RWPE2 (cell line): ENCODE measurements around the gene RAB44.

Experiments
- ATAC-seq: fragments of 200-7000 bp; cut with Tn5 transposase; 3 replicates; pipeline ENCODE4 v1.9.1; 2021; ENCODE audit warnings: low read depth
- DNase-seq: peaks from one replicate; pipeline ENCODE4 v3.0.0-alpha.2; 2020; ENCODE audit warnings: low spot score
- H3K27ac ChIP-seq: fragments of 450-650 bp; 2 replicates; pipeline ENCODE4 v1.5.1; 2017; ENCODE audit warnings: mild to moderate bottlenecking; ENCODE audit not compliant: poor library complexity, severe bottlenecking
- H3K27me3 ChIP-seq: fragments of 250-450 bp; sonication (Bioruptor Pico); 2 replicates; pipeline ENCODE4 v1.5.1; 2021; ENCODE audit warnings: mild to moderate bottlenecking, moderate library complexity; ENCODE audit not compliant: insufficient read depth, poor library complexity, severe bottlenecking
- H3K36me3 ChIP-seq: fragments of 250-450 bp; sonication (Bioruptor Pico); 2 replicates; pipeline ENCODE4 v1.5.1; 2020; ENCODE audit warnings: low read depth, mild to moderate bottlenecking, moderate library complexity
- H3K4me1 ChIP-seq: fragments of 250-450 bp; sonication (Bioruptor Pico); 2 replicates; pipeline ENCODE4 v1.5.1; 2021; ENCODE audit warnings: mild to moderate bottlenecking, moderate library complexity; ENCODE audit not compliant: insufficient read depth, poor library complexity, severe bottlenecking
- H3K4me3 ChIP-seq: fragments of 250-450 bp; sonication (Bioruptor Pico); 2 replicates; pipeline ENCODE4 v1.5.1; 2021; ENCODE audit warnings: mild to moderate bottlenecking, moderate library complexity; ENCODE audit not compliant: severe bottlenecking
- H3K9me3 ChIP-seq: fragments of 250-450 bp; sonication (Bioruptor Pico); 2 replicates; pipeline ENCODE4 v1.5.1; 2021; ENCODE audit warnings: mild to moderate bottlenecking, moderate library complexity; ENCODE audit not compliant: severe bottlenecking
- CTCF ChIP-seq: fragments of 450-650 bp; IDR thresholded peaks from one replicate; pipeline ENCODE4 v1.5.1; 2017; ENCODE audit warnings: mild to moderate bottlenecking, moderate library complexity; ENCODE audit not compliant: poor library complexity, severe bottlenecking

The RAB44 gene

GRCh38 chr6:36683656-36684446 is 13.8 kb upstream of the RAB44 start:
- Histone ChIP-seq H3K9me3 (no peaks in the 10 kb centered on the region), H3K27ac (peak overlapping the region; percentile 95), H3K27me3 (no peaks in the 10 kb centered on the region), H3K36me3 (peaks cover 73% of the 10 kb centered on the region), H3K4me3 (no peak overlapping the region), H3K4me1 (peaks cover 19% of the 10 kb centered on the region)
- ATAC-seq, result no peak
- TF ChIP-seq CTCF, result no peak
- DNase-seq, result no peak

GRCh38 chr6:36684447-36684812 is 13.2 kb upstream of the RAB44 start:
- Histone ChIP-seq H3K36me3 (peaks cover 67% of the 10 kb centered on the region), H3K9me3 (no peaks in the 10 kb centered on the region), H3K27ac (peak overlapping the region; percentile 95), H3K4me1 (peaks cover 19% of the 10 kb centered on the region), H3K27me3 (no peaks in the 10 kb centered on the region), H3K4me3 (no peak overlapping the region)
- TF ChIP-seq CTCF, result no peak
- DNase-seq, result no peak
- no peak for ATAC-seq

- H3K27me3 ChIP-seq, result no peaks in the 10 kb centered on the region
- TF ChIP-seq CTCF, result no peak
- H3K36me3 ChIP-seq, result peaks cover 66% of the 10 kb centered on the region
- DNase-seq, result no peak
- H3K4me1 ChIP-seq, result peaks cover 19% of the 10 kb centered on the region
- no peak overlapping the region for H3K4me3 ChIP-seq
- H3K9me3 ChIP-seq, result no peaks in the 10 kb centered on the region
- peak overlapping the region; percentile 95 for H3K27ac ChIP-seq
- ATAC-seq, result no peak
These were observed 12.3 kb upstream of the RAB44 start for GRCh38 chr6:36685166-36685924.

GRCh38 chr6:36685926-36686667 is 11.5 kb upstream of the RAB44 start:
- Histone ChIP-seq H3K4me3 (no peak overlapping the region), H3K27me3 (no peaks in the 10 kb centered on the region), H3K36me3 (peaks cover 59% of the 10 kb centered on the region), H3K9me3 (no peaks in the 10 kb centered on the region), H3K4me1 (peaks cover 19% of the 10 kb centered on the region), H3K27ac (peak overlapping the region; percentile 95)
- ATAC-seq (no peak), DNase-seq (no peak)
- TF ChIP-seq CTCF, result no peak
